EH (cell line): Measurements from ENCODE around the gene SCYGR5.
"Not testable (repeated sequence)": the region's sequence is repeated elsewhere in the genome, so short reads cannot be mapped to it uniquely, and the experiment has no call there.

Experiments used
- DNase-seq: peaks from one replicate; pipeline ENCODE4 v3.0.0-alpha.2; 2015; ENCODE audit warnings: low read depth

The SCYGR5 gene

GRCh38 chr2:227666631-227667170 lies at the start of gene SCYGR5:
Gene SCYGR5 (plus strand): TSS chr2:227666804. CDS start chr2:227666804, 0 bp downstream.
- DNase-seq, result not testable (repeated sequence)

GRCh38 chr2:227617316-227618230 lies 49.0 kb upstream of the SCYGR5 start, which contains the start of gene SCYGR4:
Gene SCYGR4 (plus strand): TSS chr2:227617498. CDS start chr2:227617498, 0 bp downstream.
- DNase-seq, result no peak

GRCh38 chr2:227623226-227623625 lies 43.4 kb upstream of the SCYGR5 start:
- DNase-seq, result peak; percentile 79

- no peak for DNase-seq
These were observed 41.2 kb upstream of the SCYGR5 start for GRCh38 chr2:227625420-227625819.

GRCh38 chr2:227626580-227627151 lies 39.9 kb upstream of the SCYGR5 start:
- no peak for DNase-seq

- no peak for DNase-seq
These were observed 38.8 kb upstream of the SCYGR5 start for GRCh38 chr2:227627769-227628168.

- DNase-seq, result no peak
These were observed 37.2 kb upstream of the SCYGR5 start for GRCh38 chr2:227629435-227629834.

GRCh38 chr2:227630322-227630721 lies 36.3 kb upstream of the SCYGR5 start:
- DNase-seq, result no peak

- DNase-seq, result no peak
These were observed 33.8 kb upstream of the SCYGR5 start for GRCh38 chr2:227632827-227633226.

- no peak for DNase-seq
These were observed 32.4 kb upstream of the SCYGR5 start for GRCh38 chr2:227634201-227634600.

- no peak for DNase-seq
These were observed 23.9 kb upstream of the SCYGR5 start for GRCh38 chr2:227642656-227643055.

- no peak for DNase-seq
These were observed 22.5 kb upstream of the SCYGR5 start for GRCh38 chr2:227643990-227644551.

GRCh38 chr2:227653419-227653818 lies 13.2 kb upstream of the SCYGR5 start:
- DNase-seq, result peak; percentile 64

GRCh38 chr2:227654426-227654825 lies 12.2 kb upstream of the SCYGR5 start:
- DNase-seq, result no peak

GRCh38 chr2:227655454-227655853 lies 11.2 kb upstream of the SCYGR5 start:
- peak; percentile 92 for DNase-seq

- no peak for DNase-seq
These were observed 9.3 kb upstream of the SCYGR5 start for GRCh38 chr2:227657199-227657845.

GRCh38 chr2:227661025-227661649 lies 5.5 kb upstream of the SCYGR5 start:
- no peak for DNase-seq

GRCh38 chr2:227661827-227662226 lies 4.8 kb upstream of the SCYGR5 start:
- DNase-seq, result no peak

GRCh38 chr2:227665189-227665940 lies 1.2 kb upstream of the SCYGR5 start:
- DNase-seq, result no peak

- no peak for DNase-seq
These were observed 4.7 kb downstream of the SCYGR5 start for GRCh38 chr2:227671170-227671905.
